Astrocyte (in vitro differentiated cells and primary cell): ENCODE measurements around the gene RIMS4. TPM values are rescaled to one million over a fixed set of nuclear protein-coding genes. Genes with fewer than 3 reads are reported as not detected.

Experiments
- DNase-seq: peaks from one replicate; pipeline ENCODE4 v3.0.0-alpha.2; 2010; ENCODE audit warnings: low read depth
- FAIRE-seq: peaks from 2 replicates; lab custom pipeline; 2011; peaks lifted over from hg19 to GRCh38; lab: Jason Lieb, UNC
- H2AFZ ChIP-seq: 2 replicates; pipeline ENCODE4 v1.6.0; 2012; ENCODE audit warnings: low read depth, low read length, inconsistent platforms
- H3K27ac ChIP-seq: 2 replicates; pipeline ENCODE4 v1.5.1; 2011; ENCODE audit warnings: low read depth, low read length, inconsistent platforms
- H3K27me3 ChIP-seq: 2 replicates; pipeline ENCODE4 v1.6.0; 2011; ENCODE audit warnings: low read length, inconsistent platforms; ENCODE audit not compliant: insufficient read depth
- H3K36me3 ChIP-seq: 2 replicates; pipeline ENCODE4 v1.5.1; 2011; ENCODE audit warnings: low read length, inconsistent platforms; ENCODE audit not compliant: insufficient read depth
- H3K4me1 ChIP-seq: 2 replicates; pipeline ENCODE4 v1.5.1; 2011; ENCODE audit warnings: low read length, inconsistent platforms; ENCODE audit not compliant: insufficient read depth
- H3K4me2 ChIP-seq: 2 replicates; pipeline ENCODE4 v1.6.0; 2012; ENCODE audit warnings: low read length, inconsistent platforms
- H3K4me3 ChIP-seq: 2 replicates; pipeline ENCODE4 v1.5.1; 2011; ENCODE audit warnings: low read depth, mild to moderate bottlenecking, low read length, inconsistent platforms; ENCODE audit not compliant: insufficient read depth
- H3K79me2 ChIP-seq: 2 replicates; pipeline ENCODE4 v1.6.0; 2012; ENCODE audit warnings: mild to moderate bottlenecking, low read length, inconsistent platforms; ENCODE audit not compliant: insufficient read depth
- H3K9ac ChIP-seq: 2 replicates; pipeline ENCODE4 v1.6.0; 2012; ENCODE audit warnings: mild to moderate bottlenecking, low read length, inconsistent platforms
- H3K9me3 ChIP-seq: 2 replicates; pipeline ENCODE4 v1.5.1; 2012; ENCODE audit warnings: low read depth, mild to moderate bottlenecking, low read length, inconsistent platforms; ENCODE audit not compliant: insufficient read depth
- H4K20me1 ChIP-seq: 2 replicates; pipeline ENCODE4 v1.6.0; 2012; ENCODE audit warnings: low read length, inconsistent platforms; ENCODE audit not compliant: insufficient read depth
- H3K27ac Mint-ChIP-seq: one replicate; pipeline ENCODE4 v1.8.0; 2021; ENCODE audit warnings: mild to moderate bottlenecking, mixed read lengths; ENCODE audit not compliant: unreplicated experiment
- H3K27me3 Mint-ChIP-seq: one replicate; pipeline ENCODE4 v1.8.0; 2021; ENCODE audit warnings: low read depth, mixed read lengths; ENCODE audit not compliant: unreplicated experiment
- H3K36me3 Mint-ChIP-seq: one replicate; pipeline ENCODE4 v1.8.0; 2021; ENCODE audit warnings: low read depth, mixed read lengths; ENCODE audit not compliant: unreplicated experiment
- H3K4me1 Mint-ChIP-seq: one replicate; pipeline ENCODE4 v1.8.0; 2021; ENCODE audit warnings: low read depth, mixed read lengths; ENCODE audit not compliant: unreplicated experiment
- H3K4me3 Mint-ChIP-seq: one replicate; pipeline ENCODE4 v1.8.0; 2021; ENCODE audit warnings: mild to moderate bottlenecking, moderate library complexity, mixed read lengths; ENCODE audit not compliant: unreplicated experiment
- H3K9me3 Mint-ChIP-seq: one replicate; pipeline ENCODE4 v1.8.0; 2021; ENCODE audit warnings: mild to moderate bottlenecking, mixed read lengths; ENCODE audit not compliant: unreplicated experiment
- EZH2 ChIP-seq: IDR thresholded peaks from 2 replicates; pipeline ENCODE4 v1.6.1; 2012; ENCODE audit warnings: mild to moderate bottlenecking, low read length, inconsistent platforms; ENCODE audit not compliant: insufficient read depth
- total RNA-seq: library from RNA; stranded (reverse); gene quantifications from 2 replicates; pipeline ENCODE4 v1.2.1, GENCODE V29; 2021
- TF ChIP-seq, protein P1 (sequence below): IDR thresholded peaks from 2 replicates; pipeline ENCODE4 v1.5.1; 2011; ENCODE audit warnings: low read depth, mild to moderate bottlenecking, inconsistent platforms, low read length, moderate library complexity; ENCODE audit not compliant: insufficient read depth

The RIMS4 gene
- total RNA-seq, 1 donor from 2014 or later, result 0.48 TPM

DNA sequence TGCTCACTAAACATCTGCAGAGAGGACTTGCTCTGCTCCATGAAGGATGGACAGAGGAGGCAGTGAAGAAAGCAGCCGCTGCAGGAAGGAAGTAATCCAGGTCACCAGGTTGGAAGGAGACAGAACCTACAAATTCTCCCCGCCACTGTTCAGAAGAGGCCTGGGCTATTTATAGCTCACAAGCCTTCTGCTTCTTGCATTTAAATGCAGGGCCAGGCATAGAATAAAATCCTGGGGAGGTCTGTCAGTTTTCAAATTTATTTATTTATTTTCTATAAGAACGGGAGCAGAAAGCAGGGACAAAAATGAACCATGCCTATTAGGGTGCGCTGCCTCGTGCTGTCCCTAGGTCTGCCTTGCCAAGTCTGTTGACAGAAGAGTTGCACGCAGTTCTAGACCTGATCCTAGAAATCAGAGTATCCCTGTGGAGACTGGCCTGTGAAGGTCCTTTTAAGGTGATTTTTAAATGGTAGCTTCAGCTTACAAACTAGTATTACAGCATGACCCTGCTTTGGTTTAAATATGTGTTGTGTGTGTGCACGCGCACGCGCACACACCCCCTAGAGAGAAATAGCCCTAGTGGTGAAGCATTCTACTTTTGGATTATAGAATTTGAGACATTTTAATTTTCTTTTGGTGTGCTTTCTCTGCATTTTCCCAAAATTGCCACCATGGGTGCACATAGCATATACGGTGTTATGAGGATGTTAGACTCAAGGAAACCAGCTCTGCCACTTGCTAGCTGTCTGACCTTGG, 19.5 kb downstream of the RIMS4 start:
- no peak overlapping the region for H3K27ac Mint-ChIP-seq
- no peak overlapping the region for H3K27ac ChIP-seq
- FAIRE-seq, result no peak

DNA sequence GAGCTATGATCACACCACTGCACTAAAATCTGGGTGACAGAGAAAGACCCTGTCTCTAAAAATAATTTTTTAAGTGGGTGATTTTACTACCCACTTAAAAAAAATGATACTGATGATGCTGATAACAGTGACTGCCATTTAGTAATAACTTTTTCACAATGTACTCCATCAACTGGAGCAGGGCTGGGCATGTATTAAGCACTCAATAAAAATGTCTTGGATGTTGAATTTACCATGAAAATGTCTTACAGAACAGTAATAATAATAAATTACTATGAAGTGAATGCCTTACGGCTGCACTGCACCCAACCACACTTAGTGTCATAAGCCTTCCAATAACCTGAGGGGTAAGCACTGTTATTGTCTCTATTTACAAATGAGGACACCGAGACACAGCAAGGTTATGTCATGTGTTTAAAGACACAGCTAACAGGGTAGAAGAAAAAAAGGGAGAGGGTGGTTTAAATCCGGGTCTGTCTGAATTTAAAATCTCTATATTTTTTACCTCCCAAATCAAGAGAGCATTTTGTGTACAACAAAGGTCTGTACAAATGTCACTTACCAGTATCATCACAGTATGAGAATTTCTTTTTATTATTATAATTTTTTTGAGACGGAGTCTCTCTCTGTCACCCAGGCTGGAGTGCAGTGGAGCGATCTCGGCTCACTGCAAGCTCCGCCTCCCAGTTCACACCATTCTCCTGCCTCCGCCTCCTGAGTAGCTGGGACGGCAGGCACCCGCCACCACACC, 21.5 kb downstream of the RIMS4 start:
- no peak overlapping the region for H3K9ac ChIP-seq
- no peaks in the 10 kb centered on the region for H3K36me3 ChIP-seq
- H3K4me2 ChIP-seq, result no peak overlapping the region
- peaks cover 4% of the 10 kb centered on the region for H3K4me1 Mint-ChIP-seq
- TF ChIP-seq EZH2, result no peak
- H3K4me3 Mint-ChIP-seq, result no peak overlapping the region
- H3K27ac ChIP-seq, result no peak overlapping the region
- no peaks in the 10 kb centered on the region for H4K20me1 ChIP-seq
- DNase-seq (no peak), FAIRE-seq (no peak)
- H3K9me3 Mint-ChIP-seq, result no peaks in the 10 kb centered on the region
- no peaks in the 10 kb centered on the region for H3K79me2 ChIP-seq
- H3K4me1 ChIP-seq, result no peaks in the 10 kb centered on the region
- H2AFZ ChIP-seq, result no peak overlapping the region
- peaks cover 4% of the 10 kb centered on the region for H3K27me3 ChIP-seq
- H3K27ac Mint-ChIP-seq, result no peak overlapping the region
- H3K9me3 ChIP-seq, result no peaks in the 10 kb centered on the region
- H3K27me3 Mint-ChIP-seq, result peaks cover 30% of the 10 kb centered on the region
- no peaks in the 10 kb centered on the region for H3K36me3 Mint-ChIP-seq
- no peak overlapping the region for H3K4me3 ChIP-seq

More for the DNA sequence above, 19.5 kb downstream of the RIMS4 start:
- H3K4me1 ChIP-seq, result no peaks in the 10 kb centered on the region
- no peaks in the 10 kb centered on the region for H3K9me3 ChIP-seq
- no peak overlapping the region for H3K4me3 ChIP-seq
- no peak for DNase-seq
- Mint-ChIP-seq H3K4me3 (no peak overlapping the region), H3K9me3 (no peaks in the 10 kb centered on the region), H3K4me1 (peaks cover 4% of the 10 kb centered on the region), H3K27me3 (peaks cover 26% of the 10 kb centered on the region), H3K36me3 (no peaks in the 10 kb centered on the region)
- no peak overlapping the region for H3K4me2 ChIP-seq
- no peaks in the 10 kb centered on the region for H3K36me3 ChIP-seq
- H3K9ac ChIP-seq, result no peak overlapping the region
- no peaks in the 10 kb centered on the region for H3K79me2 ChIP-seq
- TF ChIP-seq EZH2, result no peak
- TF ChIP-seq, protein P1, sequence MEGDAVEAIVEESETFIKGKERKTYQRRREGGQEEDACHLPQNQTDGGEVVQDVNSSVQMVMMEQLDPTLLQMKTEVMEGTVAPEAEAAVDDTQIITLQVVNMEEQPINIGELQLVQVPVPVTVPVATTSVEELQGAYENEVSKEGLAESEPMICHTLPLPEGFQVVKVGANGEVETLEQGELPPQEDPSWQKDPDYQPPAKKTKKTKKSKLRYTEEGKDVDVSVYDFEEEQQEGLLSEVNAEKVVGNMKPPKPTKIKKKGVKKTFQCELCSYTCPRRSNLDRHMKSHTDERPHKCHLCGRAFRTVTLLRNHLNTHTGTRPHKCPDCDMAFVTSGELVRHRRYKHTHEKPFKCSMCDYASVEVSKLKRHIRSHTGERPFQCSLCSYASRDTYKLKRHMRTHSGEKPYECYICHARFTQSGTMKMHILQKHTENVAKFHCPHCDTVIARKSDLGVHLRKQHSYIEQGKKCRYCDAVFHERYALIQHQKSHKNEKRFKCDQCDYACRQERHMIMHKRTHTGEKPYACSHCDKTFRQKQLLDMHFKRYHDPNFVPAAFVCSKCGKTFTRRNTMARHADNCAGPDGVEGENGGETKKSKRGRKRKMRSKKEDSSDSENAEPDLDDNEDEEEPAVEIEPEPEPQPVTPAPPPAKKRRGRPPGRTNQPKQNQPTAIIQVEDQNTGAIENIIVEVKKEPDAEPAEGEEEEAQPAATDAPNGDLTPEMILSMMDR, result no peak
- no peaks in the 10 kb centered on the region for H4K20me1 ChIP-seq
- no peak overlapping the region for H2AFZ ChIP-seq
- peaks cover 10% of the 10 kb centered on the region for H3K27me3 ChIP-seq

DNA sequence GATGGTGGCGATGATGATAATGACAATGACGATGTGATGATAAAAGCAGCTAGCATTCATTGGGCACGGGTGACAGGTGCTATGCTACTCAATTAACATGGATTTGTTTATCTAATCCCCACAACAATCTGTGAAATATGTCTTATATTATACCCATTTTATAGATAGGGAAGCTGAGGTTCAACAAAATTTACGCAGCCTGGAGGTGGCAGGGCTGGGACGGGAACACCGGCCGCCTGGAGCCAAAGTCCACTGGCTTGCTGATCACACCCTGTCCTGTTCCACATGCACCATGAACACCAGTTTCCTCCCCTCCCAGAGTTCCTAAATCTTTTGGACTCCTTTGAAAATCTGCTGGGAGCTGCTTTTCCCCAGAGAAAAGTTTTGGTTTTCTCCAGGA, 23.0 kb downstream of the RIMS4 start:
- Mint-ChIP-seq H3K27me3 (peaks cover 33% of the 10 kb centered on the region), H3K4me3 (no peak overlapping the region), H3K27ac (no peak overlapping the region), H3K36me3 (no peaks in the 10 kb centered on the region), H3K4me1 (peaks cover 4% of the 10 kb centered on the region), H3K9me3 (no peaks in the 10 kb centered on the region)
- Histone ChIP-seq H4K20me1 (no peaks in the 10 kb centered on the region), H3K79me2 (no peaks in the 10 kb centered on the region), H3K27me3 (peaks cover 3% of the 10 kb centered on the region), H3K4me3 (no peak overlapping the region), H3K4me2 (no peak overlapping the region), H3K9ac (no peak overlapping the region), H3K4me1 (no peaks in the 10 kb centered on the region), H3K27ac (no peak overlapping the region), H3K9me3 (no peaks in the 10 kb centered on the region), H3K36me3 (no peaks in the 10 kb centered on the region), H2AFZ (no peak overlapping the region)
- FAIRE-seq, result no peak
- TF ChIP-seq EZH2, result no peak
- TF ChIP-seq, protein P1, result no peak
- no peak for DNase-seq
